ENCODE measurements around the gene OLFML1. TPM values are rescaled to one million over a fixed set of nuclear protein-coding genes. Genes with fewer than 3 reads are reported as not detected.

OLFML1 gene
- total and polyA plus RNA-seq, 4 donors: 4.2 to 34.9 (median 15.4) TPM

DNA sequence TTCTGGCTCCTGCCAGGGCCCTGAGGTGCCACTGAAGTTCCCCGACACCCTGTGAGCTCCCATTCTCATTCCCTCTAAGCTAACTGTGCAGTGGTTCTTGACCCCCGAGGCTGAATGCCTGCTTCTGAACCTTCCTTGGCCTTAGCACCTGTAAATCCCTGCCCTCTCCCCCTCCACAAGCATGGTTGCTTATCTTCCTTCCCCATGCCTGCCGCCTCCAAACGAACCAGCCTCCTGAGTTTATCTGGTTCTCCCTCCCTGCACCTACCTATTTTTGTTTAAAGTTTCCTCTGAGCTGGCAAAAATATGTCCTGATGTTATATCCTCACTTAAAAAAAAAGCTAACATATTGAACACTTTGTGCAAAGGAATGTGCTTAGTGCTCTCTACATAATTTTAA, 62.4 kb downstream of the OLFML1 start:
- DNase-seq (ENCODE audit: low read depth in 4 of 6, low spot score in 6 of 6): no peak
- Histone ChIP-seq H3K27ac (ENCODE audit: low read depth, low read length) (no peak overlapping the region), H3K27me3 (ENCODE audit: control insufficient read depth, insufficient read depth, low read length) (no peaks in the 10 kb centered on the region), H3K4me3 (ENCODE audit: low read depth, low read length) (no peak overlapping the region), H3K4me1 (ENCODE audit: control insufficient read depth, insufficient read depth, low read length) (no peaks in the 10 kb centered on the region), H3K9me3 (ENCODE audit: control insufficient read depth, insufficient read depth, low read length) (no peaks in the 10 kb centered on the region), H3K36me3 (ENCODE audit: control insufficient read depth, insufficient read depth, low read length) (no peaks in the 10 kb centered on the region)
- WGBS (ENCODE audit: insufficient coverage): 89% methylated on average over 4 of the region's 4 CpGs

DNA sequence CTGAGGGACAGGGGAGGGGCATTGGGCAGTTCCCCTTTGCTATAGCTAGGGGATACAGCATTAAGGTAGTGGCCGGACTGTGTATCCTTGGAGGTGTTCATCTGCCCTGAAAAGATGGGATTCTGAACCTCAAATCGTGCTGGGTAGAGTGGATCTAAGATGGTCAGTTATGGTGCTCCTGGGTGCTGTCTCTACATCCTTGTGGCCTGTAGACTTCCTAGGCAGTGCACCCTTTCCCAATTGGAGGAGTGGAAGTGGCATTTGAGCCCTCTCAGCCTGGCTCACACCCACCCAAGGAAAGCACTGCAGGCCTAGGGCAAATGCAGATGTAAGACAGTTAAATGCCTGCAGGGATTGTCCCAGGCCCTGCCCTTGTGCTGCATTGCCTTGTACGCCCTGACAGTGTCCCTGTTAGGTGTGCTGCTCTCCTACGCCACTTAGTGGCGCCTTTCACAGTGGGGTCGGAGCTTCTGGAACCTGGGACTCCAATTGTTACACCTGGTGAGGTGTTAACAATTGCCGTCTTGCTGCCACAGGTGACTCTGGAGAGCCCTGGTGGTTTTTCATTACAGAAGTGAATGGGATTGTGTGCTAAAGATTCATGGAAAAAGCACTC, 63.5 kb downstream of the OLFML1 start:
- Histone ChIP-seq H3K4me1 (ENCODE audit: control insufficient read depth, insufficient read depth, low read length) (no peaks in the 10 kb centered on the region), H3K9me3 (ENCODE audit: control insufficient read depth, insufficient read depth, low read length) (no peaks in the 10 kb centered on the region), H3K4me3 (ENCODE audit: low read depth, low read length) (no peak overlapping the region), H3K27me3 (ENCODE audit: control insufficient read depth, insufficient read depth, low read length) (no peaks in the 10 kb centered on the region), H3K27ac (ENCODE audit: low read depth, low read length) (no peak overlapping the region), H3K36me3 (ENCODE audit: control insufficient read depth, insufficient read depth, low read length) (no peaks in the 10 kb centered on the region)
- DNase-seq (ENCODE audit: low read depth in 4 of 6, low spot score in 6 of 6): no peak
- 76% methylated on average over 7 of the region's 7 CpGs for WGBS (ENCODE audit: insufficient coverage)

DNA sequence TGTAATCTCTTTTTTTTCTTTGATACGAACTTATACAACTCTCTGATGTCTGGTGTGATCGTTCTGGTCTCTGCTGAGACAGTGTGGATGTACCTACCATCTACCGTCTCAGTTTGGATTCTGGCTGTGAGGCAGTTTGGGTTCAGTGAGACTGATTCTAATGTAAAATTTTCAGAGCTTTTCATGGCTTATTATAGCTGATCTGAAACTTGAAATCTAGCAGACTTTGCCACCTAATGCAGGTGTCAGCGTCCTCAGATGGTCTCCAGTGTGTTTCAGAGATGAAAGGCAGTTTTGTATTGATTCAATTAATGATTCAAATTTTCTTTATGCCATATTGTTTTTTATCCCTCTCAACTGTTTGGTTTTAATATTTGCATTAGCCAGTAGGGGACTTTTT, 64.4 kb downstream of the OLFML1 start:
- no peak for DNase-seq (ENCODE audit: low read depth in 4 of 6, low spot score in 6 of 6)
- Histone ChIP-seq H3K4me1 (ENCODE audit: control insufficient read depth, insufficient read depth, low read length) (no peaks in the 10 kb centered on the region), H3K27me3 (ENCODE audit: control insufficient read depth, insufficient read depth, low read length) (no peaks in the 10 kb centered on the region), H3K4me3 (ENCODE audit: low read depth, low read length) (no peak overlapping the region), H3K9me3 (ENCODE audit: control insufficient read depth, insufficient read depth, low read length) (no peaks in the 10 kb centered on the region), H3K27ac (ENCODE audit: low read depth, low read length) (no peak overlapping the region), H3K36me3 (ENCODE audit: control insufficient read depth, insufficient read depth, low read length) (no peaks in the 10 kb centered on the region)
- 86% methylated on average over 1 of the region's 4 CpGs for WGBS (ENCODE audit: insufficient coverage)

DNA sequence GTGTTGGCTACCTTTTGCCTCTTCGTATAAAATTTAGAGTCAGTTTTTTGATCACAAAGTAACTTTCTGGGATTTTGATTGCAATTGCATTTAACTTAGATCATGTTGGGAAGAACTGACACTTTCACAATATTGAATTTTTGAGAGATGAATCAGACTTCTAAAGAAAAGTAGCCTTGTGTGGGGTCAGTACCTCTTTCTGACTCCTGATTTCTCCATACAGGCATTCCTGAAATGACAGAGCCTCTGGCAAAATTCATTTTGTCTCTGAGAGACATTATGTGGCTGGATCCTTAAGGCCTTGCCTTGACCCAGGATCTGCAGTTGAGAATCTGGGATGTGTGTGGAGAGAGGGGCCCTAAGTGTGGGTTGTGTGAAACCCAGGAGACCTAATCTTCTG, 66.3 kb downstream of the OLFML1 start:
- Histone ChIP-seq H3K36me3 (ENCODE audit: control insufficient read depth, insufficient read depth, low read length) (no peaks in the 10 kb centered on the region), H3K4me3 (ENCODE audit: low read depth, low read length) (no peak overlapping the region), H3K27me3 (ENCODE audit: control insufficient read depth, insufficient read depth, low read length) (no peaks in the 10 kb centered on the region), H3K27ac (ENCODE audit: low read depth, low read length) (no peak overlapping the region), H3K4me1 (ENCODE audit: control insufficient read depth, insufficient read depth, low read length) (no peaks in the 10 kb centered on the region), H3K9me3 (ENCODE audit: control insufficient read depth, insufficient read depth, low read length) (no peaks in the 10 kb centered on the region)
- WGBS (ENCODE audit: insufficient coverage): no CpG with 5 or more reads among the region's 1 CpG
- DNase-seq (ENCODE audit: low read depth in 4 of 6, low spot score in 6 of 6): no peak

DNA sequence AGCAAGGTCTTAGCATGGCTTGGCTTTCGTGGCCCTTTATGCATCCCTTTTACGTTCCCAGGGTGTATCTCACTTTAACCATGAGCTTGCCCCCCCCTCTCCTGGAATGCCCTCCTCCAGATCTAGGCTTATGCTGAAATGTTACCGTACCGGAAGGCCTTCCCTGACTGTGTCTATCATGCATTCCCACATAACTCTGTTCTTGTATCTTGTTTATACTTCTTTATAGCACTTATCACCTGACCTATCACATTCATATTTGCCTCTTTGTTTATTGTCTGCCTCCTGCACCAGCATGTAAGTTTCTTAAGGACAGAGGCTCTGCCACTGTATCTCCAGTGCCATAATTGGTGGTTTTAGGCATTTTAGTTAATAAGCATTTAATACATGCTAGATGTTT, 67.4 kb downstream of the OLFML1 start:
- Histone ChIP-seq H3K27ac (ENCODE audit: low read depth, low read length) (no peak overlapping the region), H3K27me3 (ENCODE audit: control insufficient read depth, insufficient read depth, low read length) (no peaks in the 10 kb centered on the region), H3K36me3 (ENCODE audit: control insufficient read depth, insufficient read depth, low read length) (no peaks in the 10 kb centered on the region), H3K9me3 (ENCODE audit: control insufficient read depth, insufficient read depth, low read length) (no peaks in the 10 kb centered on the region), H3K4me3 (ENCODE audit: low read depth, low read length) (no peak overlapping the region), H3K4me1 (ENCODE audit: control insufficient read depth, insufficient read depth, low read length) (no peaks in the 10 kb centered on the region)
- DNase-seq (ENCODE audit: low read depth in 4 of 6, low spot score in 6 of 6): no peak
- 94% methylated on average over 2 of the region's 4 CpGs for WGBS (ENCODE audit: insufficient coverage)

DNA sequence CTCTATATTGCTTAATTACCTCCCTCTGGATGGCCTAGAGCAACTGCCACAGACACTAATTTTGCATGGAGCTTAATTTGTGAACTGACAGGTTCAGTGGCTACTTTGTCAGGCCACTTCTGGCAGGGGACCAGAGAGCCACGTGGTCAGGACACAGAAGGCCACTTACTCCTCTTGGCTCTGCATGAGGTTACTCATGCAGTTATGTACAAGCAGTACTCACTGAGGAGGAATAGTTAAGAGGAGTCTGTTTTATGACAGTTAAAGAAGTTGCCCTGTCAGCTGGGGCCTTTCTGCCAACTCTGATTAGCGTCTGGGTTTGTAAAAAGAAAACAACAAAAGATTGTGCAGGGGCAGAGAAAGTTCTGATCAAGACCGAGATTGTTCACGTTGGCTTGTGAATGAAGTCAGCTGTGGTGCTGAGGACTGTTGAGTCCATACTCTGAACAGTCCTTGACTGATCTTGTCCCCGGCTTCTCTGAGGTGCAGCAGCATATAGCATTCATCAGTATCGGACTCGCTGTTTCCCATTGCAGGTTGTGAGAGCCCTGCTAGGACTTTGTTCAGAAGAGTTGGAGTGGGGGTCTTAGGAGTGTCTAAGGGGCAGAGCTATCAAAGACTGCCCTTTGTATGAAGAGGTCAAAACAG, 69.9 kb downstream of the OLFML1 start:
- Histone ChIP-seq H3K27ac (ENCODE audit: low read depth, low read length) (no peak overlapping the region), H3K4me3 (ENCODE audit: low read depth, low read length) (no peak overlapping the region)
- DNase-seq (ENCODE audit: low read depth in 4 of 6, low spot score in 6 of 6): peak in 1 of 6 donors; percentile 59

DNA sequence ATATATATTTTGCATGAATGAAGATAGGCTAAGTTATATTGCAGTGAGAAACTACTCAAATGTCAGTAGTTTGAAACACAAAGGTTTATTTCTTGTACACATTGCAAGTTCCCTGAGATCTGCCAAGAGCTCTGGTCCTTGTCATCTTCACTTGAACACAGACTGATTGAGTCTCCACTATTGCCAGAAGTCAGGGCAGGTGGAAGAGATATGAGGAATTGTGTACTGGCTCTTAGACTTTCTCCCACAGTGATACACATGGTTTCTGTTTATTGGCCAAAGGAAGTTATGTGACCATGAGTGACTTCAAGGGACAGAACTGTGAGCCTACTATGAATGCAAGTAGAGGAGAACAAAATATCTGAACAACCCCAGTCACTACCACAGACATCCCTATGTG, 72.7 kb downstream of the OLFML1 start:
- Histone ChIP-seq H3K36me3 (ENCODE audit: control insufficient read depth, insufficient read depth, low read length) (no peaks in the 10 kb centered on the region), H3K27ac (ENCODE audit: low read depth, low read length) (no peak overlapping the region), H3K9me3 (ENCODE audit: control insufficient read depth, insufficient read depth, low read length) (no peaks in the 10 kb centered on the region), H3K27me3 (ENCODE audit: control insufficient read depth, insufficient read depth, low read length) (no peaks in the 10 kb centered on the region), H3K4me3 (ENCODE audit: low read depth, low read length) (no peak overlapping the region), H3K4me1 (ENCODE audit: control insufficient read depth, insufficient read depth, low read length) (no peaks in the 10 kb centered on the region)
- no peak for DNase-seq (ENCODE audit: low read depth in 4 of 6, low spot score in 6 of 6)

More for the DNA sequence above, 69.9 kb downstream of the OLFML1 start:
- Histone ChIP-seq H3K36me3 (ENCODE audit: control insufficient read depth, insufficient read depth, low read length) (no peaks in the 10 kb centered on the region), H3K9me3 (ENCODE audit: control insufficient read depth, insufficient read depth, low read length) (no peaks in the 10 kb centered on the region), H3K4me1 (ENCODE audit: control insufficient read depth, insufficient read depth, low read length) (no peaks in the 10 kb centered on the region), H3K27me3 (ENCODE audit: control insufficient read depth, insufficient read depth, low read length) (no peaks in the 10 kb centered on the region)
- WGBS (ENCODE audit: insufficient coverage): 56% methylated on average over 7 of the region's 7 CpGs

DNA sequence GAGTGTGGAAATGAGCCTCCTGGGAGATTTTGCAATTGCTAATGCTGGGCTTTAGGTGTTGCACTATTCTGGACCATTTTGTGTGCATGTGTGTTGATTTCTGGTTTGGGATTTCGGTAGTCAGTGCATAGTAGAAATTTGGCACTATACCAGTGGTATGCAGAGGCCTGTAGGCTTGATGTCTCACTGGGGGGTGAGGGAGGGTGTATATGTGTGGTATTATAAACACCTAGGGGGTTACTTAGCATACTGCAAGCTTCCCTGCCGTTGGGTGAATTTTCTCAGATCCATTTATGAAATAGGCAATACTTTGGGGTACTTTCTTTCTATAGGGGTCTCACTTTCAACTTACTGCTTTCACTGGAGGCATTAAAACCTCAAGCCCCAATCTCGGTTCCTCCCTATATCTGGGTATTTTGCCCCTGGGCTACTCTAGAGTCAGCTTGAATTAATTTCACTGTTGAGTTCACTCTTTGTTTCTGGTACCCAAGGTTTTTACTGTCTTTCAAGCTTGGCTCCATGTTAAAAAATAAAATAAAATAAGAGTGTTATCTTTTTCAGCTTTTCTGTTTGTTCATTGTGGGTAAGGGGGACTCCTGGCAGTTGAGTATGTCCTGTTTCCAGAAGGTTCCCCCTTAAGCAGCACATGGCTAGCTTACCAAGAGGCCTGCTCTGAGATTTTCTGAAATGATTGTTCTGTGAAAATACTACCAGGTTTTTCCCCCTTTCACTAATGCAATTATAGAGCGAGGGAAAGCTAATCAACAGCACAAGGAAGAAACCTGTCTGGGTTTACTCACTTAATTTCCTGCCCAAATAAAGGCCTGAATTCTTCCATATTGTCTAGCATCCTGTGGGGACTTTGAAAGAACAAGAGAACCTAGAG, 74.3 kb downstream of the OLFML1 start:
- DNase-seq (ENCODE audit: low read depth in 4 of 6, low spot score in 6 of 6): peak in 1 of 6 donors; percentile 81
- 50% methylated on average over 1 of the region's 4 CpGs for WGBS (ENCODE audit: insufficient coverage)
- H3K9me3 ChIP-seq (ENCODE audit: control insufficient read depth, insufficient read depth, low read length): no peaks in the 10 kb centered on the region
- H3K4me3 ChIP-seq (ENCODE audit: low read depth, low read length): no peak overlapping the region
- no peak overlapping the region for H3K27ac ChIP-seq (ENCODE audit: low read depth, low read length)
- H3K4me1 ChIP-seq (ENCODE audit: control insufficient read depth, insufficient read depth, low read length): no peaks in the 10 kb centered on the region
- H3K36me3 ChIP-seq (ENCODE audit: control insufficient read depth, insufficient read depth, low read length): no peaks in the 10 kb centered on the region
- no peaks in the 10 kb centered on the region for H3K27me3 ChIP-seq (ENCODE audit: control insufficient read depth, insufficient read depth, low read length)

All from spinal cord (tissue), 10 donors.